IMR-90 (cell line): ENCODE data around the gene KDM1B. TPM values are rescaled to one million over a fixed set of nuclear protein-coding genes. Genes with fewer than 3 reads are reported as not detected.

Experiments
- ATAC-seq: fragments of 200-7000 bp; cut with Tn5 transposase; 2 replicates; pipeline ENCODE4 v1.9.1; 2020; ENCODE audit warnings: low read depth, mild to moderate bottlenecking, moderate library complexity
- BruUV-seq: library from RNA; stranded (reverse); fragments of 400-500 nt; replicated peaks from 2 replicates; lab custom pipeline; 2021; lab: Mats Ljungman, UMichigan
- CTCF ChIA-PET: fragments of 300-600 bp; formaldehyde crosslinking; extraction: SDS; loops from one replicate; lab custom pipeline; 2021; ENCODE audit warnings: antibody characterized with exemption; lab: Yijun Ruan, JAX
- POLR2A ChIA-PET: fragments of 300-600 bp; sonication (Branson Sonifier 250); formaldehyde crosslinking; loops from one replicate; lab custom pipeline; 2022; ENCODE audit warnings: antibody characterized with exemption; ENCODE audit not compliant: unreplicated experiment; lab: Charles Lee
- DNase-seq: peaks from one replicate; pipeline ENCODE4 v3.0.0; 2013
- H2AFZ ChIP-seq: replicated peaks from 2 replicates; pipeline ENCODE3; 2013; ENCODE audit warnings: low read length, mild to moderate bottlenecking; ENCODE audit not compliant: poor library complexity
- H2AK5ac ChIP-seq: 2 replicates; pipeline ENCODE4 v1.6.1; 2013; ENCODE audit warnings: low read depth, low read length, inconsistent platforms
- H2AK9ac ChIP-seq: replicated peaks from 2 replicates; pipeline ENCODE3; 2013; ENCODE audit warnings: mild to moderate bottlenecking, low read depth, low read length, moderate library complexity; ENCODE audit not compliant: poor library complexity
- H2BK120ac ChIP-seq: 2 replicates; pipeline ENCODE4 v1.6.1; 2013; ENCODE audit warnings: low read depth, low read length, inconsistent platforms
- H2BK15ac ChIP-seq: 3 replicates; pipeline ENCODE4 v1.6.1; 2013; ENCODE audit warnings: low read depth, low read length, inconsistent platforms
- H2BK20ac ChIP-seq: 2 replicates; pipeline ENCODE4 v1.6.1; 2013; ENCODE audit warnings: low read depth, mild to moderate bottlenecking, inconsistent platforms, low read length, moderate library complexity
- H2BK5ac ChIP-seq: 2 replicates; pipeline ENCODE4 v1.6.1; 2013; ENCODE audit warnings: mild to moderate bottlenecking, low read depth, low read length, inconsistent platforms; ENCODE audit not compliant: poor library complexity, severe bottlenecking
- H3K14ac ChIP-seq: replicated peaks from 2 replicates; pipeline ENCODE4 v1.6.1; 2013; ENCODE audit warnings: low read depth, low read length, inconsistent platforms
- H3K18ac ChIP-seq: 2 replicates; pipeline ENCODE4 v1.6.1; 2013; ENCODE audit warnings: low read depth, low read length, control low read depth
- H3K23ac ChIP-seq: 2 replicates; pipeline ENCODE4 v1.6.1; 2013; ENCODE audit warnings: low read depth, low read length, inconsistent platforms
- H3K27ac ChIP-seq: 2 replicates; pipeline ENCODE4 v1.5.1; 2013; ENCODE audit warnings: mild to moderate bottlenecking, control low read depth, low read length; ENCODE audit not compliant: insufficient read depth
- H3K27me3 ChIP-seq: 2 replicates; pipeline ENCODE4 v1.6.1; 2013; ENCODE audit warnings: low read length; ENCODE audit not compliant: control insufficient read depth, insufficient read depth
- H3K36me3 ChIP-seq: 2 replicates; pipeline ENCODE4 v1.6.1; 2013; ENCODE audit warnings: low read length, mixed read lengths; ENCODE audit not compliant: control insufficient read depth, insufficient read depth
- H3K4ac ChIP-seq: 2 replicates; pipeline ENCODE4 v1.6.1; 2013; ENCODE audit warnings: low read depth, low read length, inconsistent platforms
- H3K4me1 ChIP-seq: 2 replicates; pipeline ENCODE4 v1.6.1; 2013; ENCODE audit warnings: low read length, mixed read lengths; ENCODE audit not compliant: control insufficient read depth, insufficient read depth
- H3K4me2 ChIP-seq: 2 replicates; pipeline ENCODE4 v1.6.1; 2013; ENCODE audit warnings: low read depth, mild to moderate bottlenecking, control low read depth, low read length, moderate library complexity
- H3K4me3 ChIP-seq: 2 replicates; pipeline ENCODE4 v1.5.1; 2013; ENCODE audit warnings: low read depth, mild to moderate bottlenecking, control low read depth, low read length, moderate library complexity; ENCODE audit not compliant: insufficient read depth
- H3K56ac ChIP-seq: 2 replicates; pipeline ENCODE4 v1.6.1; 2013; ENCODE audit warnings: low read length, inconsistent platforms; ENCODE audit not compliant: insufficient read depth; ENCODE audit errors: extremely low read depth
- H3K79me1 ChIP-seq, 2 experiments: 2 replicates each; pipeline ENCODE4 v1.6.1; 2013; ENCODE audit warnings: low read length in 2 of 2, inconsistent platforms in 1 of 2, low read depth in 1 of 2
- H3K9ac ChIP-seq: 2 replicates; pipeline ENCODE4 v1.6.1; 2013; ENCODE audit warnings: low read depth, low read length, control low read depth
- H3K9me1 ChIP-seq: 2 replicates; pipeline ENCODE4 v1.6.1; 2013; ENCODE audit warnings: low read length, inconsistent platforms; ENCODE audit not compliant: insufficient read depth
- H3K9me3 ChIP-seq: 2 replicates; pipeline ENCODE4 v1.6.1; 2013; ENCODE audit warnings: low read length; ENCODE audit not compliant: control insufficient read depth, insufficient read depth
- H4K20me1 ChIP-seq: 2 replicates; pipeline ENCODE4 v1.6.1; 2013; ENCODE audit warnings: low read length, inconsistent platforms; ENCODE audit not compliant: insufficient read depth
- H4K5ac ChIP-seq: 2 replicates; pipeline ENCODE4 v1.6.1; 2013; ENCODE audit warnings: mild to moderate bottlenecking, low read depth, low read length, control low read depth
- H4K8ac ChIP-seq, 2 experiments: 2 replicates each; pipeline ENCODE4 v1.6.1; 2013; ENCODE audit warnings: low read depth in 2 of 2, low read length in 2 of 2, control low read depth in 1 of 2, inconsistent platforms in 1 of 2
- H4K91ac ChIP-seq: 2 replicates; pipeline ENCODE4 v1.6.1; 2013; ENCODE audit warnings: low read depth, low read length, inconsistent platforms; ENCODE audit not compliant: insufficient read depth
- BHLHE40 ChIP-seq: fragments of 150-350 bp; IDR thresholded peaks from 2 replicates; pipeline ENCODE4 v1.6.1; 2016; ENCODE audit warnings: mild to moderate bottlenecking, low read depth, low read length
- CEBPB ChIP-seq: IDR thresholded peaks from 2 replicates; pipeline ENCODE4 v1.6.1; 2012; ENCODE audit warnings: low read depth, low read length, improper control_type of control experiment
- CHD1 ChIP-seq: IDR thresholded peaks from 2 replicates; pipeline ENCODE4 v1.6.1; 2012; ENCODE audit warnings: low read depth, low read length, improper control_type of control experiment
- FOS ChIP-seq: fragments of 150-350 bp; IDR thresholded peaks from 2 replicates; pipeline ENCODE4 v1.6.1; 2016; ENCODE audit warnings: low read depth, low read length
- MAFK ChIP-seq: IDR thresholded peaks from 2 replicates; pipeline ENCODE4 v1.6.1; 2012; ENCODE audit warnings: low read depth, low read length, improper control_type of control experiment
- MAZ ChIP-seq: IDR thresholded peaks from 2 replicates; pipeline ENCODE4 v1.6.1; 2012; ENCODE audit warnings: low read depth, mild to moderate bottlenecking, low read length, improper control_type of control experiment, moderate library complexity, borderline replicate concordance
- MXI1 ChIP-seq: IDR thresholded peaks from 2 replicates; pipeline ENCODE4 v1.6.1; 2012; ENCODE audit warnings: low read depth, mild to moderate bottlenecking, low read length, moderate library complexity, borderline replicate concordance
- NFE2L2 ChIP-seq: fragments of 150-350 bp; IDR thresholded peaks from 2 replicates; pipeline ENCODE4 v1.6.1; 2016; ENCODE audit warnings: low read depth, mild to moderate bottlenecking, low read length
- POLR2A ChIP-seq: IDR thresholded peaks from 2 replicates; pipeline ENCODE4 v1.6.1; 2012; ENCODE audit warnings: mild to moderate bottlenecking, low read depth, low read length
- RAD21 ChIP-seq: IDR thresholded peaks from 2 replicates; pipeline ENCODE4 v1.6.1; 2012; ENCODE audit warnings: low read length, improper control_type of control experiment
- RCOR1 ChIP-seq: IDR thresholded peaks from 2 replicates; pipeline ENCODE4 v1.6.1; 2012; ENCODE audit warnings: mild to moderate bottlenecking, low read length, improper control_type of control experiment; ENCODE audit not compliant: insufficient replicate concordance
- RFX5 ChIP-seq: IDR thresholded peaks from 2 replicates; pipeline ENCODE4 v1.8.0; 2012; ENCODE audit warnings: low read depth, mild to moderate bottlenecking, low read length, moderate library complexity
- SMC3 ChIP-seq: fragments of 150-350 bp; IDR thresholded peaks from 2 replicates; pipeline ENCODE4 v1.6.1; 2016; ENCODE audit warnings: low read depth, mild to moderate bottlenecking, antibody characterized with exemption, low read length, moderate library complexity
- WGBS, 2 experiments: methylation state at CpG; one replicate each; pipeline versions ENCODE4 v1.1.5 to v1.1.7; 2013; ENCODE audit warnings: missing lambda C conversion rate in 2 of 2; ENCODE audit not compliant: insufficient read length in 1 of 2; ENCODE audit errors: extremely low coverage in 2 of 2; 5-methylcytosine and 5-hydroxymethylcytosine counted together
- dilution Hi-C: fragments of 300-500 bp; cut with HindIII; formaldehyde crosslinking; loops from one replicate; pipeline ENCODE4 v1.14.3; 2018; ENCODE audit warnings: low sequenced_read_pairs; ENCODE audit not compliant: unreplicated experiment
- in situ Hi-C: fragments of 300-500 bp; cut with MboI; formaldehyde crosslinking; loops from 3 replicates; pipeline ENCODE4 v1.14.3; 2019; ENCODE audit warnings: low sequenced_read_pairs, inconsistent platforms, mixed read lengths
- intact Hi-C: fragments of 100-400 bp; cut with micrococcal nuclease; formaldehyde crosslinking; loops from 2 replicates; pipeline ENCODE4 v1.10.0; 2022
- polyA plus RNA-seq, 3 experiments: library from polyadenylated mRNA; depleted of rRNA; stranded (reverse); fragments of >200 nt; gene quantifications; 2 replicates each; pipeline ENCODE4 v1.2.3, GENCODE V29; 2012; ENCODE audit warnings: low replicate concordance in 1 of 3
- total RNA-seq: library from RNA; depleted of rRNA; stranded (reverse); fragments of >200 nt; gene quantifications from 2 replicates; pipeline ENCODE4 v1.2.3, GENCODE V29; 2012
- TF ChIP-seq, protein P1 (sequence below): fragments of 150-350 bp; IDR thresholded peaks from 2 replicates; pipeline ENCODE4 v1.6.1; 2016; ENCODE audit warnings: low read depth, mild to moderate bottlenecking, low read length, moderate library complexity, borderline replicate concordance
- TF ChIP-seq, protein P2 (sequence below): fragments of 150-350 bp; IDR thresholded peaks from 2 replicates; pipeline ENCODE4 v1.6.1; 2017; ENCODE audit warnings: mild to moderate bottlenecking, antibody characterized with exemption, low read length, low read depth
- TF ChIP-seq, protein P3 (sequence below): conservative IDR thresholded peaks from 2 replicates; pipeline ENCODE4 v1.5.1; 2012; ENCODE audit warnings: mild to moderate bottlenecking, low read depth, low read length, improper control_type of control experiment

The KDM1B gene
- total and polyA plus RNA-seq, 2 of the 4 experiments (the other 2 are of a cell fraction), result 13.2 to 16.7 TPM

- H3K4ac ChIP-seq, result no peak overlapping the region
- H3K18ac ChIP-seq, result no peak overlapping the region
- H2BK20ac ChIP-seq, result no peak overlapping the region
- H4K91ac ChIP-seq, result no peak overlapping the region
- H2BK120ac ChIP-seq, result no peak overlapping the region
- TF ChIP-seq RAD21, result no peak
- no peak for TF ChIP-seq RFX5
- TF ChIP-seq CEBPB, result no peak
- no peak for TF ChIP-seq RCOR1
- no peak for TF ChIP-seq POLR2A
- no peak for TF ChIP-seq CHD1
- no peak for TF ChIP-seq MXI1
- no peak for TF ChIP-seq SMC3
- no peak for TF ChIP-seq BHLHE40
- TF ChIP-seq FOS, result no peak
- no peak for TF ChIP-seq MAZ
- TF ChIP-seq, protein P1, sequence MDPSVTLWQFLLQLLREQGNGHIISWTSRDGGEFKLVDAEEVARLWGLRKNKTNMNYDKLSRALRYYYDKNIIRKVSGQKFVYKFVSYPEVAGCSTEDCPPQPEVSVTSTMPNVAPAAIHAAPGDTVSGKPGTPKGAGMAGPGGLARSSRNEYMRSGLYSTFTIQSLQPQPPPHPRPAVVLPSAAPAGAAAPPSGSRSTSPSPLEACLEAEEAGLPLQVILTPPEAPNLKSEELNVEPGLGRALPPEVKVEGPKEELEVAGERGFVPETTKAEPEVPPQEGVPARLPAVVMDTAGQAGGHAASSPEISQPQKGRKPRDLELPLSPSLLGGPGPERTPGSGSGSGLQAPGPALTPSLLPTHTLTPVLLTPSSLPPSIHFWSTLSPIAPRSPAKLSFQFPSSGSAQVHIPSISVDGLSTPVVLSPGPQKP, result no peak
- TF ChIP-seq NFE2L2, result no peak
- TF ChIP-seq MAFK, result no peak
- TF ChIP-seq, protein P2, sequence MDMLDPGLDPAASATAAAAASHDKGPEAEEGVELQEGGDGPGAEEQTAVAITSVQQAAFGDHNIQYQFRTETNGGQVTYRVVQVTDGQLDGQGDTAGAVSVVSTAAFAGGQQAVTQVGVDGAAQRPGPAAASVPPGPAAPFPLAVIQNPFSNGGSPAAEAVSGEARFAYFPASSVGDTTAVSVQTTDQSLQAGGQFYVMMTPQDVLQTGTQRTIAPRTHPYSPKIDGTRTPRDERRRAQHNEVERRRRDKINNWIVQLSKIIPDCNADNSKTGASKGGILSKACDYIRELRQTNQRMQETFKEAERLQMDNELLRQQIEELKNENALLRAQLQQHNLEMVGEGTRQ, result no peak
- TF ChIP-seq, protein P3, sequence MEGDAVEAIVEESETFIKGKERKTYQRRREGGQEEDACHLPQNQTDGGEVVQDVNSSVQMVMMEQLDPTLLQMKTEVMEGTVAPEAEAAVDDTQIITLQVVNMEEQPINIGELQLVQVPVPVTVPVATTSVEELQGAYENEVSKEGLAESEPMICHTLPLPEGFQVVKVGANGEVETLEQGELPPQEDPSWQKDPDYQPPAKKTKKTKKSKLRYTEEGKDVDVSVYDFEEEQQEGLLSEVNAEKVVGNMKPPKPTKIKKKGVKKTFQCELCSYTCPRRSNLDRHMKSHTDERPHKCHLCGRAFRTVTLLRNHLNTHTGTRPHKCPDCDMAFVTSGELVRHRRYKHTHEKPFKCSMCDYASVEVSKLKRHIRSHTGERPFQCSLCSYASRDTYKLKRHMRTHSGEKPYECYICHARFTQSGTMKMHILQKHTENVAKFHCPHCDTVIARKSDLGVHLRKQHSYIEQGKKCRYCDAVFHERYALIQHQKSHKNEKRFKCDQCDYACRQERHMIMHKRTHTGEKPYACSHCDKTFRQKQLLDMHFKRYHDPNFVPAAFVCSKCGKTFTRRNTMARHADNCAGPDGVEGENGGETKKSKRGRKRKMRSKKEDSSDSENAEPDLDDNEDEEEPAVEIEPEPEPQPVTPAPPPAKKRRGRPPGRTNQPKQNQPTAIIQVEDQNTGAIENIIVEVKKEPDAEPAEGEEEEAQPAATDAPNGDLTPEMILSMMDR, result no peak
- dilution Hi-C loops, result no loop called here
- WGBS, 2 experiments, result 89% methylated on average over 5 of the region's 5 CpGs; no CpG with 5 or more reads in 1 of the 2 experiments
- no peak overlapping the region for H3K4me3 ChIP-seq
- H3K36me3 ChIP-seq, result no peaks in the 10 kb centered on the region
- POLR2A ChIA-PET, result no interaction called here
- H3K56ac ChIP-seq, result no peak overlapping the region
- H3K9me1 ChIP-seq, result no peaks in the 10 kb centered on the region
- peaks cover 2% of the 10 kb centered on the region; the same call in 1 of the 2 replicates for H3K4me1 ChIP-seq
- H3K27ac ChIP-seq, result no peak overlapping the region
- intact Hi-C loops, result no loop called here
- no peak overlapping the region for H2BK15ac ChIP-seq
- no peak for DNase-seq
- H2AFZ ChIP-seq, result no peak overlapping the region
- no peak overlapping the region for H2AK9ac ChIP-seq
- BruUV-seq, result no TSS peak
- H2BK5ac ChIP-seq, result no peak overlapping the region
- H4K8ac ChIP-seq, result no peak overlapping the region
- H3K4me2 ChIP-seq, result no peak overlapping the region
- no peak for ATAC-seq
- no peak overlapping the region for H4K5ac ChIP-seq
- H3K9me3 ChIP-seq, result no peaks in the 10 kb centered on the region
- no peaks in the 10 kb centered on the region for H4K20me1 ChIP-seq
- H3K27me3 ChIP-seq, result no peaks in the 10 kb centered on the region
- no peak overlapping the region for H3K23ac ChIP-seq
- in situ Hi-C loops, result no loop called here
- H3K79me1 ChIP-seq, result peaks cover 5 to 8% of the 10 kb centered on the region in 2 experiments; a peak in 2 of 4 replicates
- CTCF ChIA-PET, result no interaction called here
- no peak overlapping the region for H2AK5ac ChIP-seq
- no peak overlapping the region for H3K9ac ChIP-seq
- no peak overlapping the region for H3K14ac ChIP-seq
Observed at GRCh38 chr6:18117136-18117535, 38.1 kb upstream of the KDM1B start.
